ENCODE data around the gene GLYAT.

The GLYAT gene

GRCh38 chr11:58675334-58676155, 56.2 kb downstream of the GLYAT start:
- H3K36me3 Mint-ChIP-seq (ENCODE audit: low read depth), result no peaks in the 10 kb centered on the region
- no peaks in the 10 kb centered on the region for H3K27me3 Mint-ChIP-seq (ENCODE audit: low read depth)
- H3K9me3 Mint-ChIP-seq, result no peaks in the 10 kb centered on the region

GRCh38 chr11:58674609-58675008, 57.1 kb downstream of the GLYAT start:
- Mint-ChIP-seq H3K4me3 (no peak overlapping the region), H3K4me1 (ENCODE audit: low read depth) (no peaks in the 10 kb centered on the region), H3K9me3 (no peaks in the 10 kb centered on the region), H3K27me3 (ENCODE audit: low read depth) (no peaks in the 10 kb centered on the region), H3K27ac (no peak overlapping the region), H3K36me3 (ENCODE audit: low read depth) (no peaks in the 10 kb centered on the region)

More at GRCh38 chr11:58675334-58676155, 56.2 kb downstream of the GLYAT start:
- Mint-ChIP-seq H3K4me3 (no peak overlapping the region), H3K4me1 (ENCODE audit: low read depth) (no peaks in the 10 kb centered on the region), H3K27ac (no peak overlapping the region)

- no peaks in the 10 kb centered on the region for H3K27me3 Mint-ChIP-seq (ENCODE audit: low read depth)
- H3K4me3 Mint-ChIP-seq, result no peak overlapping the region
- H3K4me1 Mint-ChIP-seq (ENCODE audit: low read depth), result no peaks in the 10 kb centered on the region
- H3K27ac Mint-ChIP-seq, result no peak overlapping the region
- no peaks in the 10 kb centered on the region for H3K36me3 Mint-ChIP-seq (ENCODE audit: low read depth)
- no peaks in the 10 kb centered on the region for H3K9me3 Mint-ChIP-seq
Measured at GRCh38 chr11:58671983-58672633, 59.6 kb downstream of the GLYAT start.

GRCh38 chr11:58659910-58660570, 71.7 kb downstream of the GLYAT start:
- H3K4me1 Mint-ChIP-seq (ENCODE audit: low read depth), result no peaks in the 10 kb centered on the region
- no peak overlapping the region for H3K27ac Mint-ChIP-seq
- H3K27me3 Mint-ChIP-seq (ENCODE audit: low read depth), result no peaks in the 10 kb centered on the region
- no peak overlapping the region for H3K4me3 Mint-ChIP-seq
- H3K36me3 Mint-ChIP-seq (ENCODE audit: low read depth), result no peaks in the 10 kb centered on the region
- no peaks in the 10 kb centered on the region for H3K9me3 Mint-ChIP-seq

- no peak overlapping the region for H3K4me3 Mint-ChIP-seq
- H3K9me3 Mint-ChIP-seq, result no peaks in the 10 kb centered on the region
- no peak overlapping the region for H3K27ac Mint-ChIP-seq
- H3K36me3 Mint-ChIP-seq (ENCODE audit: low read depth), result no peaks in the 10 kb centered on the region
- H3K27me3 Mint-ChIP-seq (ENCODE audit: low read depth), result no peaks in the 10 kb centered on the region
- no peaks in the 10 kb centered on the region for H3K4me1 Mint-ChIP-seq (ENCODE audit: low read depth)
Measured at GRCh38 chr11:58659404-58659803, 72.3 kb downstream of the GLYAT start.
